Inflammatory macrophage treated with lipopolysaccharide for 1 hour (primary cell): ENCODE measurements around the gene YPEL4.

Experiments
- DNase-seq, 2 donors: peaks; one replicate each; pipeline ENCODE4 v3.0.0-alpha.2; 2020 to 2022

The YPEL4 gene

GRCh38 chr11:57630171-57630570 lies 19.5 kb downstream of the YPEL4 start:
- peak in 1 of 2 donors; percentile 53 for DNase-seq

DNA sequence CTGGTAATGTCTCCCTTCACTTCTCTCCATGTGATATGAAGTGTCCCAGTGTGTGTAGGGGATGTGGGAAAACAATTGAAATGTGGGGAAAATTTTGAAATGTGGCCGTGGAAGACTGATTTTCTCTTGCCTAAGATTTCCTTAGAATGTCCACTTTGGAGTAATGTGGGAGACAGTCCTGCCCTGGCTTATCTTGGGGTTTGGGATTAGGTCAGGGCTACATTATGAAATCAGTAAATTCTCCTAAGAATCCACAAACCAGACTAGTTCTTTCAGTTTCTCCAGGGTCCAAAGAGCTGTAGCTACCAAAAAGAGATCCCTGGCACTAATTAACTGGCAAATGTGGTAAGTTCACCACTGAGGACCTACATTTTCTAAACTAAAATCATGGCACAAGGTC lies 22.8 kb downstream of the YPEL4 start:
- no peak for DNase-seq

DNA sequence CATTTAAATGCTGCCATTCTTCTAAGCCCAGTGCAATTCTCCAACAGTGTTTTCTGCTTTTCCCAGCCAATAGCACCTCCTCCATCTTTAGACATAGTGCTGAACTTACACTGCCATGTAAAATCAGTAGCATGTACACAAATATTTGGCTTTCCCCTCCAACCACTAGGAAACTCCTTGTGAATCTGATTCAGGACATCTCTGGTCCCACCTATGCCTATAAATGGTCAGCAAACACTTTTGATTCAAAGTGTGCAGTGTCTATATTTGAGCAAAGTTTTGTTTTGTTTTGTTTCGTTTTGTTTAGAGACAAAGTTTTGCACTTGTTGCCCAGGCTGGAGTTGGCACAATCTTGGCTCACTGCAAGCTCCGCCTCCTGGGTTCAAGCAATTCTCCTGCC lies 24.8 kb downstream of the YPEL4 start:
- no peak for DNase-seq

GRCh38 chr11:57622263-57622662 lies 27.4 kb downstream of the YPEL4 start:
- no peak for DNase-seq

DNA sequence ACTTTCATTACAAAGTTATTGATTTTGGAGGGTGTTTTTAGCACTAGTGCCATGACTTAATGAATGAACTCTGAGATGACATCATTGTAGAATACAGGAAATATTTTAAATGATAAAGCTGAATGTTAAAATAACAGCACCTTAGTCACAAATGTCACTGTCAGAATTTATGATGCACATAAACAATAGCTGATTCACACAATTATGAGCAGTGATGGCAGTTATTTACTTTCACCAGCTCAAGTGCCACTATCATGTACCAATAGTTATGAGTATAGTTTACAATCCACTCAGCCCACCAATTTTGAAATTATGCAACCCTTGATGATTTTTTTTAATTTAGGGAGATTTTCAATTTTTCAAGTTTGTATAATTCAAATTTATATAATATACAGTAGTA lies 29.2 kb downstream of the YPEL4 start:
- DNase-seq, result no peak

- DNase-seq, result no peak
Measured at GRCh38 chr11:57619331-57619730, 30.4 kb downstream of the YPEL4 start.

DNA sequence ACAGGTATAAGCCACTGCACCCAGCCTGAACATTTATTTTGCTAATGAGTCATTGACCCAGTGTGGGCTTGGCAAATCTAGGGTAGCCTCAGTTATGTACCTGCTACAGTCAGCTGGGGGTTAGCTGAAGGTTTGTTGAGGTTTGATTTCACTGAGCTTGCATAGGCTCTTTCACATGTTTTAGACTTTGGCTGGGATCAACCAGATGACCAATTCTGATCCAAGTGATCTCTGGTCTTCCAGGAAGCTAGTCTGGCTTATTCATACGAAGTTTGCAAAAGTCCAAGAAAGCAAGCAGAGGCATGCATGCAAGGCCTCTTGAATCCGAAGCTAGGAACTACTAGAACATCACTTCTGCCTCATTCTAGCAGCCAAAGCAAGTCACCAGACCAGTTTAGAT lies 31.3 kb downstream of the YPEL4 start:
- DNase-seq, result no peak

- no peak for DNase-seq
Measured at GRCh38 chr11:57616595-57616994, 33.1 kb downstream of the YPEL4 start.

DNA sequence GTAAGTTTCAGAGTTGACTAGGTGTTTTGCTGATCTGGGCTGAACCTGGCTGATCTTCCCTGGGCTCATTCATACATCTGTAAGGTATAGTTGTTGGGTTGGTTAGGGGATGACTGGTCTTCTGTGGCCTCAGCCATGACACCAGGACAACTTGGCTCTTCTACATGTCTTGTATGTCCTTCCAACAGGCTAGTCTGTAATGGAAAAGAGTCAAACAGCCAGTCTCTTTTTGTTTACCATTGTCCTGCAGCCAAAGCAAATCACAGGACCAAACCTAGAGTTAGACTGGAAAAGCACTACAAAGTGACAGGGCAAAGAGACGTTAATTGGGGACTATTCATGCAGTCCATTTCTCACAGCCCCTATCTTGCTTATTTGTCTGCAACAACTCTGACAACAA lies 34.4 kb downstream of the YPEL4 start:
- DNase-seq, result no peak

GRCh38 chr11:57614234-57614772 lies 35.4 kb downstream of the YPEL4 start:
- DNase-seq, result no peak

- DNase-seq, result no peak
Measured at GRCh38 chr11:57610170-57610569, 39.5 kb downstream of the YPEL4 start.

DNA sequence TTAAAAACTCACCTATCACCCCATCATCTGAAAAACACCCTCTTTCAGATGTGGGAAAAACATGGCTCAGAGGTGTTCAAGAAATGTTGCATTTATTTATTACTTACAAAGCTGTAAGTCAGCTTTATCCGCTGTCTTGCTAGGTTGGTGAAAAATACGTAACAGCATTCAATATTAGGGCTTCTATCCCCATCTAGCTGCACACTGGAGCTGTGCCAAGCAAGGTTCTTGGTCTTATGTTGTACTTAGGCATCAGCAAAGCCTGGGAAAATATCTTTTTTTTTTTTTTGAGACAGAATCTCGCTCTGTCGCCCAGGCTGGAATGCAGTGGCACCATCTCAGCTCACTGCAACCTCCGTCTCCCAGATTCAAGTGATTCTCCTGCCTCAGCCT lies 44.7 kb downstream of the YPEL4 start:
- no peak for DNase-seq

GRCh38 chr11:57604296-57605027 lies 45.2 kb downstream of the YPEL4 start:
- DNase-seq, result no peak

DNA sequence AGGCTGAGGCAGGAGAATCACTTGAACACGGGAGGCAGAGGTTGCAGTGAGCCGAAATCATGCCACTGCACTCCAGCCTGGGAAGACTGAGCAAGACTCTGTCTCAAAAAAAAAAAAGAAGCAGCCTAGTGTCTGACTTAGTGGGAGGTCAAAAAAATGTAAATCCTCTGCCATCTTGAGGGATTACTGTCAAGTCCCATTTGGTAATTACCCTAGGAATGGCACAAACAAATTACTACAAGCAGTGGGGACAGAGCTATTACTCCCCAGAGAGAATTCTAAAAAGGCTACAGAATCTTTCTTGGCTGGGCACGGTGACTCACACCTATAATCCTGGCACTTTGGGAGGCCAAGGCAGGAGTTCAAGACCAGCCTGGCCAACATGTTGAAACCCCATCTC lies 48.4 kb downstream of the YPEL4 start:
- DNase-seq, result no peak

- DNase-seq, result no peak
Measured at GRCh38 chr11:57599381-57599780, 50.3 kb downstream of the YPEL4 start.

DNA sequence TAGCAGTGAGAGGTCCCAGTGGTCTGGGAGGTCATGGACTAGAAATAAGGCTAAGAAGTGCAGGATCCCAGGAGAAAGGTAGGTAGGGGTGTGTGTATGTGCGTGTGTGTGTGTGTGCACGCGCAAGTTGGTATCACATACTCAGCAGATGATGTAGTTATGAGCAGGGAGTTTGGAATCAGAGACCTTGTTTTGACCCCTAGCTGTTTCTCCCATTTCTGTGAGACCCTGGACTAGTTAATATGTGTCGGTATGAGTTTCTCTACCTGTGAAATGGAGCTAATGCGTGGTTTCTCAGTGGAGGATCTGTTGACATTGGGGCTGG lies 50.9 kb downstream of the YPEL4 start:
- no peak for DNase-seq

DNA sequence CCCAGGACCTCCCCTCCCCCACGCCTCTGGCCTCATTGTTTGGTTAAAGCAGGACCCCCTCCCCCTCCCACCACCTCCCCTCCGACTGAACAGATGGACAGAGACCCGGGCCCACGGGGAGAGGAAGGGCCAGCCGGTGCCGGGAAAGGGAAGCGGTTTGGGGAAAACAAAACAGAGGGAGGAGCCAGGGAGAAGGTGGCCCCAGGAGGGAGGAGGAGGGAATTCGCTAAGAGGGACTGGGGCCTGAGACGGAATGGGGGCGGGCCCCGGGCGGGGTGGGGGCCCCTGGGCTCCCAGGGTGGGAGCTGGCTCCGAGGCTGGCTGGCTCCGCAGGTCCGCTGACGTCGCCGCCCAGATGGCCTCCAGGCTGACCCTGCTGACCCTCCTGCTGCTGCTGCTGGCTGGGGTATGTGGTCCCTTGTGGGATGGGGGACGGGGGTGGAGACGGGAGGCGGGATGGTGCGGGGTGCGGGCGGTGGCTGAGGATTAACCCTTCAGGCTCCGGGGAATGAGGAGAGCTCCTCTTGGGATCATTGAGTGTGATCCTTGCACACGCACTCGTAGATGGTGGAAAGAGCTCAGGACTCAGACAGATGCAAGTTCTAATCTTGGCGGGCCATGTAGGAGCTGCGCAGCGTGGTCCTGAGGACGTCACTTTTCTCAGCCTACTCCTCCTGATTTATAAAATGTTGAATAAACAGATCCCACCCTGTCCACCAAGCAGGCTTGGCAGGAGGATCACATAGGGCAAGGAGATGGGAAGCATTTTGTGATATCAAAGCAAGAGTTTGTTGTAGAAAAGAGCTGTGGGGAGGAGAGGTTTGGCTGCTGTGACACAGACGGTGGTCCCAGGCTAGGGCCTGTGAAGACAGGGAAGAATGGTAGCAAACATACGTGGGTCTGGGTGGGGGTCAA lies 51.5 kb downstream of the YPEL4 start:
- peak; percentile 8 to 10 for DNase-seq

- DNase-seq, result no peak
Measured at GRCh38 chr11:57597461-57597915, 52.2 kb downstream of the YPEL4 start, which contains the start of gene SERPING1. SERPING1 (plus strand) TSS chr11:57597685; CDS start chr11:57598271, 586 bp downstream.

GRCh38 chr11:57596266-57596885 lies 53.3 kb downstream of the YPEL4 start:
- DNase-seq, result no peak
